ENCODE measurements around the gene SCYL1.
"Not testable (repeated sequence)": the region's sequence is repeated elsewhere in the genome, so short reads cannot be mapped to it uniquely, and the experiment has no call there.

The SCYL1 gene

GRCh38 chr11:65555693-65556231 is 30.9 kb downstream of the SCYL1 start:
- peak; percentile 49 for DNase-seq

GRCh38 chr11:65556470-65557279 is 31.8 kb downstream of the SCYL1 start:
- DNase-seq = no peak

- DNase-seq = no peak
Observed at GRCh38 chr11:65557280-65558001, 32.6 kb downstream of the SCYL1 start.

GRCh38 chr11:65558002-65558929 is 33.4 kb downstream of the SCYL1 start, which contains the start of gene LTBP3:
Gene LTBP3, minus strand, starts transcription at chr11:65558359. Its CDS starts 400 bp downstream, at chr11:65557959.
- peak; percentile 49 for DNase-seq

GRCh38 chr11:65558930-65559509 is 34.1 kb downstream of the SCYL1 start:
- DNase-seq = no peak

GRCh38 chr11:65559535-65559934 is 34.7 kb downstream of the SCYL1 start:
- DNase-seq = peak; percentile 45

- no peak for DNase-seq
Observed at GRCh38 chr11:65559951-65560537, 35.2 kb downstream of the SCYL1 start.

- no peak for DNase-seq
Observed at GRCh38 chr11:65560555-65561418, 35.9 kb downstream of the SCYL1 start.

GRCh38 chr11:65562020-65562419 is 37.1 kb downstream of the SCYL1 start:
- no peak for DNase-seq

DNA sequence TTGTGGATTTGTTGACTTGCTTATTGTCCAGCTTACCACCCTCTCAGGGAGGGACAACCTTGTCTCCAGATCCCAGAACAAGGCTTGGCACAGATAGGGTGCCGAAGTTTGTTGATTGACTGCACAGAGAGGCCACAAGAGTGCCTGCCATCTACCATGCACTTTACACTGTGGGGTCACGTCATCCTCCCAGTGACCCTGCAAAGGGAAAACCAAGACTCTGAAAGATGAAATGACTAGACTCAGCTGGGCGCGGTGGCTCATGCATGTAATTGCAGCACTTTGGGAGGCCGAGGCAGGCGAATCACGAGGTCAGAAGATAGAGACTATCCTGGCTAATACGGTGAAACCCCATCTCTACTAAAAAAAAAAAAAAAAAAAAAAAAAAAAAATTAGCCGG is 37.9 kb downstream of the SCYL1 start:
- DNase-seq = no peak

- DNase-seq = no peak
Observed at GRCh38 chr11:65563601-65564000, 38.7 kb downstream of the SCYL1 start.

DNA sequence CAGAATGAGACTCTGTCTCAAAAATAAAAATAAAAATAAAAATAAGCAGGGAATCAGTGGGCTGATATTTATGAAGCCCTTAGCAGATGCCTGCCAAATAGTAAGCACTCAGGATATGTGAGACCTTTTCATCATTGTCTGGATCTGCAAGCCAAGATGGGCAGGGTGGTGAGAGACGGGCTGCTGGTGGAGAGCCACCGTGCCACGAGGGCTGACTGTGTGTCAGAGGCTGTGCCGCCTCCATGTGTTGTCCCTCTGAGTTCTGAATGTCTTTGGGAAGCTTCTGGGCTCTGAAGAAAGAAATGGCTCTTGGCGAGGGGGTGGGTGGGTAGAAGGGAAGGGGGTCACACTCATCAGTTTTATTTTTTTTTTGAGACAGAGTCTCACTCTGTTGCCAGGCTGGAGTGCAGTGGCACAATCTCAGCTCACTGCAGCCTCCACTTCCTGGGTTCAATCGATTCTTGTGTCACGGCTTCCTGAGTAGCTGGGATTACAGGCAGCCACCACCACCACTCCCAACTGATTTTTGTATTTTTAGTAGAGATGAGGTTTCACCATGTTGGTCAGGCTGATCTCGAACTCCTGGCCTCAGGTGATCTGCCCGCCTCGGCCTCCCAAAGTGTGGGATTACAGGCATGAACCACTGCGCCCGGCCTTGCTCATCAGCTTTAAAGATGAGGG is 40.1 kb downstream of the SCYL1 start:
- not testable (repeated sequence) for DNase-seq

- DNase-seq = no peak
Observed at GRCh38 chr11:65565624-65566453, 41.0 kb downstream of the SCYL1 start.

DNA sequence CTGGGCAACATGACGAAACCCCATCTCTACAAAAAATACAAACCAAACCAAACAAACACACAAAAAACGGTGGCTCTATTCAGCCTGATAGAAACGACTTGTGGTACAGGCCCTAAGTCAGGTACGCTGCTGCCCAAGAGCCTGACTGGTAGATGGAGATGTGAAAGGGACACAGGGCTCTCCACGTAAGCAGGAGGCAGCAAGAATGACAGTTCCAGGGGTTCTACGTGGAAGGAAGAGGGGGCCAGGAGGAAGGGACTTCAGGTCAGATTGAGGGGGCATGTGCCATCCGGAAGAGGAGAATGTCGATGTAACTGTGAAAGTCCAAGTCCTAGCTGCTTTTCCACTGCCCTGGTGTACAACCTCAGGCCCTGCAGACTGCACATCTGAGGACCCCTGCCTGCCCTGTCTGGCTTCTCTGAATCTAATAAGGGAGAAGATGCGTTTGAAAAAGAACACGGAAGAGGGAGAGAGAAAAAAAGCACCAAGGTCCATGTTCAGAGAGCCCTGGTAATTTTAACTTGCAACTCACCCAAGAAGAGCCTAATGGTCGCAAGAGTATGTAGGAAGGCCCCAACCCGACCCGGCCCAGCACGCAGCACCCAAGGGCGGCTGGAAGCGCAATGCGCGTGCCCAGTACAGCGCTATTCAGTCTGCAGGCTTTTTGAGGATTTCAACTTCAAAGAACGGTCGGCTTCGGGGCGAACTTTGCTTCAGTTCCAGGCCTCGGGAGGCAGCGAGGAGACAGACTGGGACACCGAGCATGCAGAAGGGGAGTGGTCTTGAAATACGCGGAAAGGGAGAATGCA is 44.5 kb downstream of the SCYL1 start:
- DNase-seq = no peak

DNA sequence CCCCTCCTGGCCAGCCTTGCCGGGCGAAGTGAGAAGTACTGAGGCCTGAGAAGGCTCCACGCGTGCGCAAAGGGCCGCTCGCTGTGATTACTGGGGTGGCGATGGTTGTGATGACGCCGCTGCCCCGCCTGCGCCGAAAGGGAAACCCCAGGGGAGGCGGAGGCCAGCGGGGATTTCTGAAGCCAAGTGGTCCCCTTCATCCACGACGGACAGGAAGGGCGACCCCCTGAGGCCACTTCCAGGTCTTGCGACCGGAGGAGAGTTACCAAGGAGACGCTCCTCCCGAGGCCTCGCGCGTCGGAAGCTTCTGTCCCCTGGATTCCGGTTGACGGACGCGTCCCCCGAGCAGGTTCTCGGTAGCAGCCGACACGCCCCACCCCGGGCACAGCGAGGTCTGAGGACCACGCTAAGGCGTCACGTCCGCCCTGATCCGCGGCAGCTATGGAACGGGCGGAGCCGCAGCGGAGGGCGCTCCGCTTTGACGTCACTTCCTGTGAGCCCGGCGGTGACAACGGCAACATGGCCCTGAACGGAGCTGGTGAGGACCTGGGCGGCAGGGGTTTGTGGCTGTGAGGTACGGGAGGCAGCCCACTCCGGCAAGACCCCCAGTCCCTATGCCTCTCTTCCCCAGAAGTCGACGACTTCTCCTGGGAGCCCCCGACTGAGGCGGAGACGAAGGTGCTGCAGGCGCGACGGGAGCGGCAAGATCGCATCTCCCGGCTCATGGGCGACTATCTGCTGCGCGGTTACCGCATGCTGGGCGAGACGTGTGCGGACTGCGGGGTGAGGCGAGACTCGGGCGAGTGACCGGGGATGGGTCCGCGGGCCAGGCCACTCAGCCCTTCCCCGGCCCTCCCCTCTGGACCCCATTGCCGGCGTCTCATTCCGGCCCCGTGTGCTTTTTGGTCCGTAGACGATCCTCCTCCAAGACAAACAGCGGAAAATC is 45.4 kb downstream of the SCYL1 start, which contains the start of gene ZNRD2:
ZNRD2 (plus strand) TSS at position 505 of the 946 bp plus-strand sequence; CDS start at position 520, 15 bp downstream.
- peak; percentile 100 for DNase-seq

- no peak for DNase-seq
Observed at GRCh38 chr11:65571420-65571819, 46.5 kb downstream of the SCYL1 start.

DNA sequence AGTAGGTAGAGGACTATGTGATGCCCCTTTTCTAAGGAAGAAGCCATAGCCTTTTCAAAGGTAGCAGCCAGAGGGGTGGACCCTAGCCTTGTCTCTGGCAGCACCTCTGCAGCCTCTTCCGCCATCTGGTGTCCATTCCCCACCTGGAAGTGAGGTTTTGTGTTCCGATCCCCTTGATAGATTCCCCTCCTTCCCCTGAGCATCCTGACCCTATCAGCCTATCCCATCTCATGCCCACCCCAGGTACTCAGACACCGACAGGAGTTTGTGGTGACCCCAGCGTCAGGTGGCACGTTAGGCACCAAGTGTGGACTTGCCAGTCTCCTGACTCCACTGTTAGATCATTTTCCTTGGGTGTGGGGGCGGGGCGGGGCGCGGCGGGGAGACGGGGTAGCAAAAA is 47.1 kb downstream of the SCYL1 start:
- no peak for DNase-seq
